Measurements from ENCODE around the gene WFDC11. TPM values are rescaled to one million over a fixed set of nuclear protein-coding genes. Genes with fewer than 3 reads are reported as not detected.
"Not testable (repeated sequence)": the region's sequence is repeated elsewhere in the genome, so short reads cannot be mapped to it uniquely, and the experiment has no call there.

Gene WFDC11
- total RNA-seq = not detected
- not detected for polyA plus RNA-seq (ENCODE audit: insufficient read depth, low read depth, low replicate concordance)
- long read RNA-seq, donor 1 = 0 reads
- long read RNA-seq, donor 2 = 0 reads
- long read RNA-seq, donor 3 = 0 reads
- long read RNA-seq, donor 4 = 0 reads
- long read RNA-seq, donor 5 = 0 reads
- long read RNA-seq, donor 6 = 0 reads
- long read RNA-seq, donor 7 = 0 reads
- long read RNA-seq, donor 8 = 0 reads
- long read RNA-seq, donor 9 = 0 reads
- long read RNA-seq, donor 10 = 0 reads

DNA sequence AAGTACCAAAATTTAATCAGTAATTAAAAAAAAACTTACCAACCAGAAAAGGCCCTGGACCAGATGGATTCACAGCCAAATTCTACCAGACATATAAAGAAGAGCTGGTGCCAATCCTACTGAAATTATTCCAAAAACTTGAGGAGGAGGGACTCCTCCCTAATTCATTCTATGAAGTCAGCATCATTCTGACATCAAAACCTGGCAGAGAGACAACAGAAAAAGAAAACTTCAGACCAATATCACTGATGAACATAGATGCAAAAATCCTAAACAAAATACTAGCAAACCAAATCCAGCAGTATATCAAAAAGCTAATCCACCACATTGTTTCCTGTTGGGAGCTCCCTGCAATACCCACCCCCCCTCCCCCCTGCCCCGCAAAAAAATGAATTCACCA lies at the start of gene WFDC11:
TSS of gene WFDC11 (minus strand) at position 101 of the 400 bp plus-strand sequence. CDS start 19,639 bp downstream, outside the sequence.
- no peaks in the 10 kb centered on the region for H3K9me3 ChIP-seq (ENCODE audit: control insufficient read depth in 2 of 3, insufficient read depth in 1 of 3, low read length in 3 of 3)
- H3K36me3 ChIP-seq (ENCODE audit: control insufficient read depth in 2 of 3, insufficient read depth in 3 of 3, low read length in 3 of 3) = no peaks in the 10 kb centered on the region
- intact Hi-C loops (cut with DNase I) = no loop called here
- FAIRE-seq (no peak), DNase-seq (no peak)
- no peak within 1 kb of the TSS for H3K27ac ChIP-seq (ENCODE audit: low read depth in 2 of 2, low read length in 2 of 2)
- H3K9ac ChIP-seq (ENCODE audit: low read length in 3 of 3) = no peak within 1 kb of the TSS
- no peak within 1 kb of the TSS for H3K4me3 ChIP-seq (ENCODE audit: low read length in 3 of 3)
- TF ChIP-seq, protein P1, sequence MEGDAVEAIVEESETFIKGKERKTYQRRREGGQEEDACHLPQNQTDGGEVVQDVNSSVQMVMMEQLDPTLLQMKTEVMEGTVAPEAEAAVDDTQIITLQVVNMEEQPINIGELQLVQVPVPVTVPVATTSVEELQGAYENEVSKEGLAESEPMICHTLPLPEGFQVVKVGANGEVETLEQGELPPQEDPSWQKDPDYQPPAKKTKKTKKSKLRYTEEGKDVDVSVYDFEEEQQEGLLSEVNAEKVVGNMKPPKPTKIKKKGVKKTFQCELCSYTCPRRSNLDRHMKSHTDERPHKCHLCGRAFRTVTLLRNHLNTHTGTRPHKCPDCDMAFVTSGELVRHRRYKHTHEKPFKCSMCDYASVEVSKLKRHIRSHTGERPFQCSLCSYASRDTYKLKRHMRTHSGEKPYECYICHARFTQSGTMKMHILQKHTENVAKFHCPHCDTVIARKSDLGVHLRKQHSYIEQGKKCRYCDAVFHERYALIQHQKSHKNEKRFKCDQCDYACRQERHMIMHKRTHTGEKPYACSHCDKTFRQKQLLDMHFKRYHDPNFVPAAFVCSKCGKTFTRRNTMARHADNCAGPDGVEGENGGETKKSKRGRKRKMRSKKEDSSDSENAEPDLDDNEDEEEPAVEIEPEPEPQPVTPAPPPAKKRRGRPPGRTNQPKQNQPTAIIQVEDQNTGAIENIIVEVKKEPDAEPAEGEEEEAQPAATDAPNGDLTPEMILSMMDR (IDR thresholded peaks at IDR 0.05; ENCODE audit: borderline replicate concordance, extremely low read depth, insufficient read depth) = no peak
- no peaks in the 10 kb centered on the region for H3K4me1 ChIP-seq (ENCODE audit: control insufficient read depth in 2 of 3, insufficient read depth in 2 of 3, low read depth in 1 of 3, low read length in 3 of 3)
- no peaks in the 10 kb centered on the region for H3K27me3 ChIP-seq (ENCODE audit: control insufficient read depth, insufficient read depth, low read length)

DNA sequence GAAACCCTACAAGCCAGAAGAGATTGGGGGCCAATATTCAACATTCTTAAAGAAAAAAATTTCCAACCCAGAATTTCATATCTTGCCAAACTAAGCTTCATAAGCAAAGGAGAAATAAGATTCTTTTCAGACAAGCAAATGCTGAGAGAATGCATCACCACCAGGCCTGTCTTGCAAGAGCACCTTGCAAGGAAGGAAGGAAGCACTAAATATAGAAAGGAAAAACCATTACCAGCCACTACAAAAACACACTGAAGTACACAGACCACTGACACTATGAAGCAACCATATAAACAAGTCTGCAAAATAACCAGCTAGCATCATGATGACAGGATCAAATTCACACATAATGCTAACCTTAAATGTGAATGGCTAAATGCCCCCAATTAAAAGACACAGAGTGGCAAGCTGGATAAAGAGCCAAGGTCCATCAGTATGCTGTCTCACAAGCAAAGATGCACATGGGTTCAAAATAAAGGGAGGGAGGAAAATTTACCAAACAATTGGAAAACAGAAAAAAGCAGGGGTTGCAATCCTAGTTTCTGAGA lies 46.2 kb upstream of the WFDC11 start:
- intact Hi-C loops (cut with DNase I) = not testable (repeated sequence)

DNA sequence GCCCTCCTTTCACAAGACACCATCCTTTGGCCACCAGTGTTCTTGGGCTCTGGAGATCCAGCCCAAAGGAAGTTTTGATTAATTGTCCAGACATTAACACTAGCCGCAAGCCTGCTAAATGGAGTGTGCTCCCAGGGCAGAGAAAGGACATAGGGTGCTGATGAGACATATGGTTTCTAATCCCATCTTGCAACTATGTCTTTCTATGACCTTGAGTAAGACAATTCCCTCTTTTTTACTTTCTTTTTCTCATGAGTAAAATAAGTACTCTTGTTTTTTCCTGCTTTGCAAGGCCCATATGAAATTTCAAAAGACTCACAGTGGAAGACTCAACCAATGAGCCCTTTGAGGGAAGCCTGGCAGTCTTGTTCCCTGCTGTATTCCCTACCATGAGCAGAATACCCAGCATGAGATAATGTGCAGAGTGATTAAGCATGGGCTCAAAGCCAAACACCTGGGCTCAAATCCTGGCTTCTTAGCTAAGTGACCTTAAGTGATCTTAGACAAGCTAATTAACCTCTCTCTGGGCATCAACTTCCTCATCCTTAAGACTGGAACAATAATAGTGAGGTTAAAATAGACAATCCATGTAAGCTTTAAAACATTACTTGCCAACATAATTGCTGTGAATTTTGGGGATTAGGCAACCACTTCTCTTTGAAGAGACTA lies 35.1 kb upstream of the WFDC11 start, which contains the start of gene WFDC10B:
TSS of gene WFDC10B (minus strand) at position 51 of the 669 bp plus-strand sequence. CDS start 19,027 bp downstream, outside the sequence.
- H3K27ac ChIP-seq (ENCODE audit: low read depth in 2 of 2, low read length in 2 of 2) = no peak within 1 kb of the TSS
- no peak within 1 kb of the TSS for H3K9ac ChIP-seq (ENCODE audit: low read length in 3 of 3)
- no peak within 1 kb of the TSS for H3K4me3 ChIP-seq (ENCODE audit: low read length in 3 of 3)
- TF ChIP-seq, protein P1 (IDR thresholded peaks at IDR 0.05; ENCODE audit: borderline replicate concordance, extremely low read depth, insufficient read depth) = no peak
- H3K9me3 ChIP-seq (ENCODE audit: control insufficient read depth in 2 of 3, insufficient read depth in 1 of 3, low read length in 3 of 3) = no peaks in the 10 kb centered on the region
- no peaks in the 10 kb centered on the region for H3K27me3 ChIP-seq (ENCODE audit: control insufficient read depth, insufficient read depth, low read length)
- H3K4me1 ChIP-seq (ENCODE audit: control insufficient read depth in 2 of 3, insufficient read depth in 2 of 3, low read depth in 1 of 3, low read length in 3 of 3) = no peaks in the 10 kb centered on the region
- intact Hi-C loops (cut with DNase I) = no loop called here
- no peak for DNase-seq
- no peaks in the 10 kb centered on the region for H3K36me3 ChIP-seq (ENCODE audit: control insufficient read depth in 2 of 3, insufficient read depth in 3 of 3, low read length in 3 of 3)
- no peak for FAIRE-seq

More for the DNA sequence above, 46.2 kb upstream of the WFDC11 start:
- not testable (repeated sequence) for DNase-seq; H3K9ac ChIP-seq (ENCODE audit: low read length in 3 of 3); FAIRE-seq; H3K27me3 ChIP-seq (ENCODE audit: control insufficient read depth, insufficient read depth, low read length); H3K9me3 ChIP-seq (ENCODE audit: control insufficient read depth in 2 of 3, insufficient read depth in 1 of 3, low read length in 3 of 3); H3K36me3 ChIP-seq (ENCODE audit: control insufficient read depth in 2 of 3, insufficient read depth in 3 of 3, low read length in 3 of 3); H3K4me1 ChIP-seq (ENCODE audit: control insufficient read depth in 2 of 3, insufficient read depth in 2 of 3, low read depth in 1 of 3, low read length in 3 of 3); H3K4me3 ChIP-seq (ENCODE audit: low read length in 3 of 3); H3K27ac ChIP-seq (ENCODE audit: low read depth in 2 of 2, low read length in 2 of 2)

DNA sequence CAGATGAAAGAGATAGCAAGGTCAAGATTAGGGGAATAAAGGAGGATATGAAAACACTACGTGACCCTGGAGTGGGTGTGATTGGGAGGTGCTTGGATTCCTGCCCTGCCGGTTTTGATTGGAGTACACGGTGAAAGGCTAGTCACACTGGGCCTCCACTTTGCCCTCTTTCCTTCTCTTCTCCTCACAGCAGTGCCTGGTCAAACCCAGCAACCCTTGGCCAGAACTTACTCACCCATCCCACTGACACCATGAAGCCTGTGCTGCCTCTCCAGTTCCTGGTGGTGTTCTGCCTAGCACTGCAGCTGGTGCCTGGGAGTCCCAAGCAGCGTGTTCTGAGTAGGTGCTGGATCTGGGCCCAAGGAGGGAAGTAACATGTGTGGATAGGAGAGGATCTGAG lies 31.8 kb upstream of the WFDC11 start, which contains the start of gene WFDC13:
TSS of gene WFDC13 (plus strand) at position 166 of the 400 bp plus-strand sequence. CDS start at position 252, 86 bp downstream.
- FAIRE-seq = no peak
- no peaks in the 10 kb centered on the region for H3K36me3 ChIP-seq (ENCODE audit: control insufficient read depth in 2 of 3, insufficient read depth in 3 of 3, low read length in 3 of 3)
- no peak for DNase-seq
- no peak within 1 kb of the TSS for H3K27ac ChIP-seq (ENCODE audit: low read depth in 2 of 2, low read length in 2 of 2)
- intact Hi-C loops (cut with DNase I) = no loop called here
- no peaks in the 10 kb centered on the region for H3K9me3 ChIP-seq (ENCODE audit: control insufficient read depth in 2 of 3, insufficient read depth in 1 of 3, low read length in 3 of 3)
- TF ChIP-seq, protein P1 (IDR thresholded peaks at IDR 0.05; ENCODE audit: borderline replicate concordance, extremely low read depth, insufficient read depth) = no peak
- no peak within 1 kb of the TSS for H3K4me3 ChIP-seq (ENCODE audit: low read length in 3 of 3)
- H3K27me3 ChIP-seq (ENCODE audit: control insufficient read depth, insufficient read depth, low read length) = no peaks in the 10 kb centered on the region
- no peak within 1 kb of the TSS for H3K9ac ChIP-seq (ENCODE audit: low read length in 3 of 3)
- H3K4me1 ChIP-seq (ENCODE audit: control insufficient read depth in 2 of 3, insufficient read depth in 2 of 3, low read depth in 1 of 3, low read length in 3 of 3) = no peaks in the 10 kb centered on the region

All from kidney (tissue), 22 donors.